T-cell (primary cell): ENCODE measurements around the gene STXBP5L. TPM values are rescaled to one million over a fixed set of nuclear protein-coding genes. Genes with fewer than 3 reads are reported as not detected.
"Not testable (repeated sequence)": the region's sequence is repeated elsewhere in the genome, so short reads cannot be mapped to it uniquely, and the experiment has no call there.

Experiments used
- ATAC-seq, 4 experiments: fragments of 200-7000 bp in 3 of 4; fragments of 150-1000 bp in 1 of 4; cut with Tn5 transposase; replicated peaks in 1 of 4; 1 replicate in 3 of 4; 2 replicates in 1 of 4; pipeline ENCODE4 v1.10.0; 2021; ENCODE audit warnings: moderate library complexity in 3 of 4, mild to moderate bottlenecking in 2 of 4, moderate number of reproducible peaks in 1 of 4
- CTCF ChIA-PET, 2 donors: fragments of 300-600 bp; sonication (Branson Sonifier 250); formaldehyde crosslinking; loops; one replicate each; lab custom pipeline; 2022; ENCODE audit warnings: antibody characterized with exemption in 2 of 2; lab: Charles Lee
- POLR2A ChIA-PET, 2 donors: fragments of 300-600 bp; sonication (Branson Sonifier 250); formaldehyde crosslinking; loops; one replicate each; lab custom pipeline; 2022; ENCODE audit warnings: antibody characterized with exemption in 2 of 2; lab: Charles Lee
- DNase-seq, 35 experiments: peaks; one replicate each; pipeline versions ENCODE4 v3.0.0 to v3.0.0-alpha.2; 2013 to 2023
- H3K27ac ChIP-seq: one replicate; pipeline ENCODE4 v1.5.1; 2013; ENCODE audit warnings: low read length
- H3K27me3 ChIP-seq, 2 experiments: replicated peaks in 1 of 2; 1 replicate in 1 of 2; 2 replicates in 1 of 2; pipeline versions ENCODE4 v1.6.1 to v1.7.0; 2013; ENCODE audit warnings: low read length in 1 of 2, mixed read lengths in 1 of 2; ENCODE audit not compliant: control insufficient read depth in 2 of 2, insufficient read depth in 2 of 2; ENCODE audit errors: extremely low read depth in 1 of 2
- H3K36me3 ChIP-seq, 2 donors: 1 replicate in 1 of 2; 2 replicates in 1 of 2; pipeline versions ENCODE4 v1.6.1 to v1.7.0; 2013; ENCODE audit warnings: low read length in 1 of 2; ENCODE audit not compliant: control insufficient read depth in 2 of 2, insufficient read depth in 1 of 2; ENCODE audit errors: extremely low read depth in 1 of 2
- H3K4me1 ChIP-seq, 2 experiments: 1 replicate in 1 of 2; 2 replicates in 1 of 2; pipeline versions ENCODE4 v1.6.1 to v1.7.0; 2013; ENCODE audit warnings: low read length in 2 of 2, mixed read lengths in 1 of 2; ENCODE audit not compliant: insufficient read depth in 2 of 2, control insufficient read depth in 1 of 2; ENCODE audit errors: extremely low read depth in 1 of 2
- H3K4me3 ChIP-seq, 2 donors: 1 replicate in 1 of 2; 2 replicates in 1 of 2; pipeline versions ENCODE4 v1.5.1 to v1.7.0; 2013; ENCODE audit warnings: mild to moderate bottlenecking in 2 of 2, low read length in 1 of 2, moderate library complexity in 1 of 2; ENCODE audit not compliant: control insufficient read depth in 1 of 2; ENCODE audit errors: extremely low read depth in 1 of 2
- H3K9me3 ChIP-seq: 2 replicates; pipeline ENCODE4 v1.7.0; 2013
- H3K27ac Mint-ChIP-seq, 2 donors: one replicate each; pipeline ENCODE4 v1.8.0; 2020 to 2021; ENCODE audit warnings: mild to moderate bottlenecking in 2 of 2, mixed read lengths in 2 of 2
- H3K27me3 Mint-ChIP-seq, 2 donors: one replicate each; pipeline ENCODE4 v1.8.0; 2021 to 2022; ENCODE audit warnings: mixed read lengths in 2 of 2
- H3K36me3 Mint-ChIP-seq: one replicate; pipeline ENCODE4 v1.8.0; 2021; ENCODE audit warnings: mixed read lengths
- H3K4me1 Mint-ChIP-seq, 3 donors: one replicate each; pipeline ENCODE4 v1.8.0; 2020 to 2022; ENCODE audit warnings: mixed read lengths in 3 of 3, mild to moderate bottlenecking in 1 of 3
- H3K4me3 Mint-ChIP-seq, 3 donors: one replicate each; pipeline ENCODE4 v1.8.0; 2020 to 2022; ENCODE audit warnings: mild to moderate bottlenecking in 3 of 3, mixed read lengths in 3 of 3, moderate library complexity in 3 of 3
- H3K9me3 Mint-ChIP-seq, 3 donors: one replicate each; pipeline ENCODE4 v1.8.0; 2020 to 2022; ENCODE audit warnings: mixed read lengths in 3 of 3
- WGBS: methylation state at CpG from one replicate; pipeline ENCODE4 v1.1.5; 2013; ENCODE audit warnings: missing lambda C conversion rate; ENCODE audit not compliant: insufficient coverage; 5-methylcytosine and 5-hydroxymethylcytosine counted together
- total RNA-seq, 35 experiments: library from RNA in 6 of 35; stranded (reverse) in 6 of 35; fragments of 120-200 nt in 1 of 35; gene quantifications; one replicate each; pipeline versions ENCODE4 v1.2.1 to v1.2.4 and lab custom pipeline; 2013 to 2026

Gene STXBP5L
- total RNA-seq, 5 donors from 2014 or later (not counting 1 experiment from before 2014, with no cell fraction given), result not detected

- Histone ChIP-seq H3K9me3 (no peaks in the 10 kb centered on the region), H3K27me3 (no peaks in the 10 kb centered on the region), H3K36me3 (no peaks in the 10 kb centered on the region), H3K4me3 (no peak overlapping the region), H3K27ac (no peak overlapping the region), H3K4me1 (no peaks in the 10 kb centered on the region)
- DNase-seq, result no peak
- ATAC-seq, result no peak
- no peak overlapping the region for H3K4me3 Mint-ChIP-seq
- ChIA-PET CTCF (interaction anchor here in 1 of 2 donors (0.6 kb wide), 1 partner anchor 665 kb away, joined by 3 read pairs; no protein-coding TSS in a partner anchor), POLR2A (no interaction called here)
- H3K27ac Mint-ChIP-seq, result no peak overlapping the region
- no peaks in the 10 kb centered on the region for H3K36me3 Mint-ChIP-seq
- H3K27me3 Mint-ChIP-seq, result no peaks in the 10 kb centered on the region
- peaks cover 0 to 4% (median 0%) of the 10 kb centered on the region in 3 donors for H3K4me1 Mint-ChIP-seq
- no peaks in the 10 kb centered on the region for H3K9me3 Mint-ChIP-seq
- WGBS, result 14% methylated on average over 1 of the region's 1 CpG
These were observed 321.0 kb downstream of the STXBP5L start for GRCh38 chr3:121228971-121229370.

- H3K9me3 Mint-ChIP-seq, H3K9me3 ChIP-seq, H3K36me3 Mint-ChIP-seq, H3K27ac ChIP-seq, DNase-seq, ATAC-seq, H3K4me3 Mint-ChIP-seq, H3K36me3 ChIP-seq, H3K27me3 Mint-ChIP-seq, H3K4me3 ChIP-seq, CTCF ChIA-PET, H3K27me3 ChIP-seq, H3K4me1 ChIP-seq, H3K4me1 Mint-ChIP-seq, H3K27ac Mint-ChIP-seq: not testable (repeated sequence)
- WGBS, result no CpG with 5 or more reads among the region's 1 CpG
- POLR2A ChIA-PET, result interaction anchor here in 1 of 2 donors (0.6 kb wide), 1 partner anchor 248 kb away, joined by 8 read pairs; no protein-coding TSS in a partner anchor
These were observed 322.2 kb downstream of the STXBP5L start for GRCh38 chr3:121230194-121230593.

- H3K4me1 Mint-ChIP-seq, result peaks cover 0 to 4% (median 0%) of the 10 kb centered on the region in 3 donors
- H3K27me3 Mint-ChIP-seq, result no peaks in the 10 kb centered on the region
- H3K9me3 Mint-ChIP-seq, result no peaks in the 10 kb centered on the region
- ATAC-seq, result no peak
- ChIA-PET CTCF (no interaction called here), POLR2A (no interaction called here)
- no peak overlapping the region for H3K4me3 Mint-ChIP-seq
- Histone ChIP-seq H3K9me3 (no peaks in the 10 kb centered on the region), H3K4me3 (no peak overlapping the region), H3K27me3 (peaks cover 0 to under 1% of the 10 kb centered on the region in 2 experiments), H3K27ac (no peak overlapping the region), H3K4me1 (no peaks in the 10 kb centered on the region), H3K36me3 (no peaks in the 10 kb centered on the region)
- no peak for DNase-seq
- no peak overlapping the region for H3K27ac Mint-ChIP-seq
- WGBS, result 86% methylated on average over 1 of the region's 3 CpGs
- H3K36me3 Mint-ChIP-seq, result no peaks in the 10 kb centered on the region
These were observed 323.9 kb downstream of the STXBP5L start for GRCh38 chr3:121231872-121232271.

GRCh38 chr3:121232309-121233225, 324.6 kb downstream of the STXBP5L start:
- DNase-seq (no peak), ATAC-seq (no peak)
- 72% methylated on average over 4 of the region's 5 CpGs for WGBS
- no peaks in the 10 kb centered on the region for H3K4me1 ChIP-seq
- Mint-ChIP-seq H3K4me3 (no peak overlapping the region), H3K27ac (no peak overlapping the region), H3K27me3 (no peaks in the 10 kb centered on the region), H3K36me3 (no peaks in the 10 kb centered on the region), H3K9me3 (no peaks in the 10 kb centered on the region), H3K4me1 (peaks cover 0 to 4% (median 0%) of the 10 kb centered on the region in 3 donors)
- no peaks in the 10 kb centered on the region for H3K36me3 ChIP-seq
- H3K27ac ChIP-seq, result no peak overlapping the region
- CTCF ChIA-PET, result no interaction called here
- POLR2A ChIA-PET, result no interaction called here
- no peak overlapping the region for H3K4me3 ChIP-seq
- peaks cover 0 to 4% of the 10 kb centered on the region in 2 experiments for H3K27me3 ChIP-seq
- no peaks in the 10 kb centered on the region for H3K9me3 ChIP-seq

GRCh38 chr3:121243208-121243607, 335.2 kb downstream of the STXBP5L start:
- ChIA-PET CTCF (no interaction called here), POLR2A (no interaction called here)
- H3K36me3 ChIP-seq, result no peaks in the 10 kb centered on the region
- DNase-seq, result no peak
- peaks cover 0 to 2% (median 0%) of the 10 kb centered on the region in 3 donors for H3K9me3 Mint-ChIP-seq
- H3K27ac ChIP-seq, result no peak overlapping the region
- H3K27ac Mint-ChIP-seq, result no peak overlapping the region
- no peaks in the 10 kb centered on the region for H3K9me3 ChIP-seq
- ATAC-seq, result no peak
- H3K27me3 Mint-ChIP-seq, result no peaks in the 10 kb centered on the region
- no peak overlapping the region for H3K4me3 ChIP-seq
- no peaks in the 10 kb centered on the region for H3K4me1 Mint-ChIP-seq
- no CpG with 5 or more reads among the region's 1 CpG for WGBS
- no peaks in the 10 kb centered on the region for H3K36me3 Mint-ChIP-seq
- no peaks in the 10 kb centered on the region for H3K4me1 ChIP-seq
- H3K27me3 ChIP-seq, result no peaks in the 10 kb centered on the region
- H3K4me3 Mint-ChIP-seq, result no peak overlapping the region

GRCh38 chr3:121252676-121253075, 344.7 kb downstream of the STXBP5L start:
- Histone ChIP-seq H3K27ac (no peak overlapping the region), H3K36me3 (no peaks in the 10 kb centered on the region), H3K4me1 (no peaks in the 10 kb centered on the region), H3K27me3 (no peaks in the 10 kb centered on the region), H3K9me3 (no peaks in the 10 kb centered on the region), H3K4me3 (no peak overlapping the region)
- H3K27ac Mint-ChIP-seq, result no peak overlapping the region
- ATAC-seq (no peak), DNase-seq (no peak)
- peaks cover 0 to 5% (median 0%) of the 10 kb centered on the region in 3 donors for H3K9me3 Mint-ChIP-seq
- 55% methylated on average over 2 of the region's 2 CpGs for WGBS
- no peaks in the 10 kb centered on the region for H3K36me3 Mint-ChIP-seq
- H3K4me1 Mint-ChIP-seq, result no peaks in the 10 kb centered on the region
- no peak overlapping the region for H3K4me3 Mint-ChIP-seq
- no peaks in the 10 kb centered on the region for H3K27me3 Mint-ChIP-seq
- CTCF ChIA-PET, result no interaction called here
- POLR2A ChIA-PET, result no interaction called here
